NT2/D1 (cell line): ENCODE results near the gene RPL6.

ENCODE experiments used
- SUZ12 ChIP-seq: IDR thresholded peaks from 2 replicates; pipeline ENCODE4 v1.6.1; 2011; ENCODE audit not compliant: insufficient read length, insufficient read depth; ENCODE audit errors: extremely low read depth
- YY1 ChIP-seq: IDR thresholded peaks from 2 replicates; pipeline ENCODE4 v1.6.1; 2011; ENCODE audit not compliant: insufficient read length, insufficient read depth
- ZNF274 ChIP-seq: IDR thresholded peaks from 2 replicates; pipeline ENCODE4 v1.6.1; 2011; ENCODE audit warnings: mild to moderate bottlenecking, low read depth, low read length

DNA sequence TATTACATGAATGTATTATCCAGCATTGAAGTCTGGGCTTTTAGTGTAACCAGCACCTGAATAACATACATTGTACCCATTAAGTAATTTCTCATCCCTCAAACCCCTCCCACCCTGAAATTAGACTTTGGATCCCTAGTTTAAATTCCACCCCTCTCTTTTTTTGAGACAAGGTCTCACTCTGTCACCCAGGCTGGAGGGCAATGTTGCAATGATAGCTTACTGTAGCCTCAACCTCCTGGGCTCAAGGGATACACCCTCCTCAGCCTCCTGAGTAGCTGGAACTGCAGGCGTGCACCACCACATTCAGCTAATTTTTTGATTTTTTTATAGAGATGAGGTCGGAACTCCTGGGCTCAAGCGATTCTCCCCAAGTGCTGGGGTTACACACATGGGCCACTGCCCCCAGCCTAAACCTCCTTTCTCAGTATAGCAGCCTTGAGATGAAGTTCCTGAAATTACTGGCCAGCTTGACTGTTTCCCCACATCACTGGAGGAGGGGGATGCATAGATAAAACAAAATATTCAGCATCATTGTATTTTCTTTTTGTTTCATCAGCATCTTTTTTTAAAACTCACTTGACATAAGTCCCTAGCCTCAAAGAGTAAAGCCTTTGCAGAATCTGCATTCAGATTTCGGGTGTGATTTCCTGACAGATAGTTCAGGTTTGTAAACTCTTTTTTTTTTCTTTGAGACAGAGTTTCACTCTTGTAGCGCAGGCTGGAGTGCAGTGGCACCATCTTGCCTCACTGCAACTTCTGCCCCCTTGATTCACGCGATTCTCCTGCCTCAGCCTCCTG, 16.4 kb upstream of the RPL6 start:
- TF ChIP-seq YY1: no peak
- TF ChIP-seq ZNF274: no peak
- TF ChIP-seq SUZ12: no peak
